K562 (cell line): Measurements from ENCODE around the gene SCN4B.

Source experiments
- AFF4 ChIP-seq: sonication (generic); formaldehyde crosslinking; IDR thresholded peaks from 2 replicates; pipeline ENCODE4 v1.8.0; 2023; ENCODE audit warnings: mild to moderate bottlenecking, missing genetic modification reagents
- CXXC5 ChIP-seq: fragments of 250-450 bp; sonication (Bioruptor Pico); IDR thresholded peaks from 2 replicates; pipeline ENCODE4 v1.8.0; 2022; ENCODE audit warnings: inconsistent platforms, mild to moderate bottlenecking, moderate library complexity
- FOXP1 ChIP-seq: sonication (generic); formaldehyde crosslinking; IDR thresholded peaks from 2 replicates; pipeline ENCODE4 v1.8.0; 2022; ENCODE audit warnings: mild to moderate bottlenecking, missing genetic modification reagents
- HCFC1 ChIP-seq: IDR thresholded peaks from 2 replicates; pipeline ENCODE4 v1.6.1; 2012; ENCODE audit warnings: low read depth, low read length, improper control_type of control experiment
- POLR2A ChIP-seq: fragments of 450-650 bp; conservative IDR thresholded peaks from 2 replicates; pipeline ENCODE4 v1.6.1; 2016
- RBM14 ChIP-seq: fragments of 200-400 bp; formaldehyde crosslinking; IDR thresholded peaks from 2 replicates; pipeline ENCODE4 v1.6.1; 2018; ENCODE audit warnings: low read depth, mild to moderate bottlenecking, low read length, moderate library complexity, borderline replicate concordance; ENCODE audit not compliant: insufficient read depth
- RCOR1 ChIP-seq, 2 experiments: IDR thresholded peaks; 2 replicates each; pipeline ENCODE4 v1.6.1; 2012; ENCODE audit warnings: low read depth in 2 of 2, low read length in 2 of 2, borderline replicate concordance in 1 of 2, improper control_type of control experiment in 1 of 2
- SIN3A ChIP-seq, 2 experiments: fragments of 150-350 bp in 1 of 2; IDR thresholded peaks; 2 replicates each; pipeline ENCODE4 v1.6.1; 2011 to 2016; ENCODE audit warnings: borderline replicate concordance in 2 of 2, low read depth in 2 of 2, low read length in 2 of 2, mild to moderate bottlenecking in 2 of 2, moderate library complexity in 2 of 2; ENCODE audit not compliant: control insufficient read depth in 1 of 2
- ZC3H8 ChIP-seq: fragments of 450-650 bp; IDR thresholded peaks from 2 replicates; pipeline ENCODE4 v1.6.1; 2017
- ZMIZ1 ChIP-seq, 2 experiments: fragments of 150-350 bp in 1 of 2; IDR thresholded peaks; 2 replicates each; pipeline ENCODE4 v1.6.1; 2012 to 2016; ENCODE audit warnings: low read depth in 2 of 2, low read length in 2 of 2, mild to moderate bottlenecking in 1 of 2, moderate library complexity in 1 of 2
- ZNF518B ChIP-seq: fragments of 250-450 bp; sonication (Bioruptor Pico); IDR thresholded peaks from 2 replicates; pipeline ENCODE4 v1.5.0; 2021; ENCODE audit warnings: mild to moderate bottlenecking, moderate library complexity
- TF ChIP-seq, protein P1 (sequence below): fragments of 250-450 bp; sonication (Bioruptor Pico); IDR thresholded peaks from 2 replicates; pipeline ENCODE4 v1.4.0; 2020
- TF ChIP-seq, protein P2 (sequence below): sonication (generic); formaldehyde crosslinking; IDR thresholded peaks from 2 replicates; pipeline ENCODE4 v1.8.1; 2023; ENCODE audit warnings: mild to moderate bottlenecking, missing genetic modification reagents
- TF ChIP-seq, protein P3 (sequence below), 3 experiments: IDR thresholded peaks in 2 of 3; conservative IDR thresholded peaks in 1 of 3; 2 replicates each; pipeline ENCODE4 v1.5.1; 2011 to 2012; ENCODE audit warnings: low read length in 3 of 3, mild to moderate bottlenecking in 3 of 3, control low read depth in 2 of 3, improper control_type of control experiment in 1 of 3, inconsistent platforms in 1 of 3, low read depth in 1 of 3, mixed read lengths in 1 of 3, moderate library complexity in 1 of 3; ENCODE audit not compliant: insufficient read depth in 2 of 3

GRCh38 chr11:118142809-118143208 lies 9.8 kb downstream of the SCN4B start:
- no peak for TF ChIP-seq ZNF518B (CRISPR knock-in tag)
- no peak for TF ChIP-seq HCFC1
- no peak for TF ChIP-seq ZC3H8
- TF ChIP-seq, protein P1, sequence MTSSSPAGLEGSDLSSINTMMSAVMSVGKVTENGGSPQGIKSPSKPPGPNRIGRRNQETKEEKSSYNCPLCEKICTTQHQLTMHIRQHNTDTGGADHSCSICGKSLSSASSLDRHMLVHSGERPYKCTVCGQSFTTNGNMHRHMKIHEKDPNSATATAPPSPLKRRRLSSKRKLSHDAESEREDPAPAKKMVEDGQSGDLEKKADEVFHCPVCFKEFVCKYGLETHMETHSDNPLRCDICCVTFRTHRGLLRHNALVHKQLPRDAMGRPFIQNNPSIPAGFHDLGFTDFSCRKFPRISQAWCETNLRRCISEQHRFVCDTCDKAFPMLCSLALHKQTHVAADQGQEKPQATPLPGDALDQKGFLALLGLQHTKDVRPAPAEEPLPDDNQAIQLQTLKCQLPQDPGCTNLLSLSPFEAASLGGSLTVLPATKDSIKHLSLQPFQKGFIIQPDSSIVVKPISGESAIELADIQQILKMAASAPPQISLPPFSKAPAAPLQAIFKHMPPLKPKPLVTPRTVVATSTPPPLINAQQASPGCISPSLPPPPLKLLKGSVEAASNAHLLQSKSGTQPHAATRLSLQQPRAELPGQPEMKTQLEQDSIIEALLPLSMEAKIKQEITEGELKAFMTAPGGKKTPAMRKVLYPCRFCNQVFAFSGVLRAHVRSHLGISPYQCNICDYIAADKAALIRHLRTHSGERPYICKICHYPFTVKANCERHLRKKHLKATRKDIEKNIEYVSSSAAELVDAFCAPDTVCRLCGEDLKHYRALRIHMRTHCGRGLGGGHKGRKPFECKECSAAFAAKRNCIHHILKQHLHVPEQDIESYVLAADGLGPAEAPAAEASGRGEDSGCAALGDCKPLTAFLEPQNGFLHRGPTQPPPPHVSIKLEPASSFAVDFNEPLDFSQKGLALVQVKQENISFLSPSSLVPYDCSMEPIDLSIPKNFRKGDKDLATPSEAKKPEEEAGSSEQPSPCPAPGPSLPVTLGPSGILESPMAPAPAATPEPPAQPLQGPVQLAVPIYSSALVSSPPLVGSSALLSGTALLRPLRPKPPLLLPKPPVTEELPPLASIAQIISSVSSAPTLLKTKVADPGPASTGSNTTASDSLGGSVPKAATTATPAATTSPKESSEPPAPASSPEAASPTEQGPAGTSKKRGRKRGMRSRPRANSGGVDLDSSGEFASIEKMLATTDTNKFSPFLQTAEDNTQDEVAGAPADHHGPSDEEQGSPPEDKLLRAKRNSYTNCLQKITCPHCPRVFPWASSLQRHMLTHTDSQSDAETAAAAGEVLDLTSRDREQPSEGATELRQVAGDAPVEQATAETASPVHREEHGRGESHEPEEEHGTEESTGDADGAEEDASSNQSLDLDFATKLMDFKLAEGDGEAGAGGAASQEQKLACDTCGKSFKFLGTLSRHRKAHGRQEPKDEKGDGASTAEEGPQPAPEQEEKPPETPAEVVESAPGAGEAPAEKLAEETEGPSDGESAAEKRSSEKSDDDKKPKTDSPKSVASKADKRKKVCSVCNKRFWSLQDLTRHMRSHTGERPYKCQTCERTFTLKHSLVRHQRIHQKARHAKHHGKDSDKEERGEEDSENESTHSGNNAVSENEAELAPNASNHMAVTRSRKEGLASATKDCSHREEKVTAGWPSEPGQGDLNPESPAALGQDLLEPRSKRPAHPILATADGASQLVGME (CRISPR knock-in tag): no peak
- no peak for TF ChIP-seq RBM14
- no peak for TF ChIP-seq SIN3A (IDR thresholded peaks at IDR 0.05; ENCODE audit: borderline replicate concordance in 2 of 2, control insufficient read depth in 1 of 2, low read depth in 2 of 2, low read length in 2 of 2)
- TF ChIP-seq RCOR1 (IDR thresholded peaks at IDR 0.05; ENCODE audit: borderline replicate concordance in 1 of 2, low read depth in 2 of 2, low read length in 2 of 2): no peak
- TF ChIP-seq ZMIZ1 (IDR thresholded peaks at IDR 0.05; ENCODE audit: low read depth in 2 of 2, low read length in 2 of 2): no peak
- TF ChIP-seq, protein P2, sequence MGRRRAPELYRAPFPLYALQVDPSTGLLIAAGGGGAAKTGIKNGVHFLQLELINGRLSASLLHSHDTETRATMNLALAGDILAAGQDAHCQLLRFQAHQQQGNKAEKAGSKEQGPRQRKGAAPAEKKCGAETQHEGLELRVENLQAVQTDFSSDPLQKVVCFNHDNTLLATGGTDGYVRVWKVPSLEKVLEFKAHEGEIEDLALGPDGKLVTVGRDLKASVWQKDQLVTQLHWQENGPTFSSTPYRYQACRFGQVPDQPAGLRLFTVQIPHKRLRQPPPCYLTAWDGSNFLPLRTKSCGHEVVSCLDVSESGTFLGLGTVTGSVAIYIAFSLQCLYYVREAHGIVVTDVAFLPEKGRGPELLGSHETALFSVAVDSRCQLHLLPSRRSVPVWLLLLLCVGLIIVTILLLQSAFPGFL: no peak
- TF ChIP-seq AFF4: no peak
- no peak for TF ChIP-seq POLR2A
- TF ChIP-seq, protein P3, sequence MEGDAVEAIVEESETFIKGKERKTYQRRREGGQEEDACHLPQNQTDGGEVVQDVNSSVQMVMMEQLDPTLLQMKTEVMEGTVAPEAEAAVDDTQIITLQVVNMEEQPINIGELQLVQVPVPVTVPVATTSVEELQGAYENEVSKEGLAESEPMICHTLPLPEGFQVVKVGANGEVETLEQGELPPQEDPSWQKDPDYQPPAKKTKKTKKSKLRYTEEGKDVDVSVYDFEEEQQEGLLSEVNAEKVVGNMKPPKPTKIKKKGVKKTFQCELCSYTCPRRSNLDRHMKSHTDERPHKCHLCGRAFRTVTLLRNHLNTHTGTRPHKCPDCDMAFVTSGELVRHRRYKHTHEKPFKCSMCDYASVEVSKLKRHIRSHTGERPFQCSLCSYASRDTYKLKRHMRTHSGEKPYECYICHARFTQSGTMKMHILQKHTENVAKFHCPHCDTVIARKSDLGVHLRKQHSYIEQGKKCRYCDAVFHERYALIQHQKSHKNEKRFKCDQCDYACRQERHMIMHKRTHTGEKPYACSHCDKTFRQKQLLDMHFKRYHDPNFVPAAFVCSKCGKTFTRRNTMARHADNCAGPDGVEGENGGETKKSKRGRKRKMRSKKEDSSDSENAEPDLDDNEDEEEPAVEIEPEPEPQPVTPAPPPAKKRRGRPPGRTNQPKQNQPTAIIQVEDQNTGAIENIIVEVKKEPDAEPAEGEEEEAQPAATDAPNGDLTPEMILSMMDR (IDR thresholded peaks at IDR 0.05 in 2 of 3, conservative IDR thresholded peaks at IDR 0.05 in 1 of 3; ENCODE audit: insufficient read depth in 2 of 3, low read depth in 1 of 3, low read length in 3 of 3): no peak
- no peak for TF ChIP-seq CXXC5
- TF ChIP-seq FOXP1 (CRISPR knock-in tag): no peak
